ENCODE measurements around the gene SMOC2. TPM values are rescaled to one million over a fixed set of nuclear protein-coding genes. Genes with fewer than 3 reads are reported as not detected.

SMOC2 gene
- total and polyA plus RNA-seq, 2 of the 13 experiments (the other 11 are each of a cell fraction or from before 2014, with no cell fraction given) = not detected

- no peak; the same call in 2 of the 3 replicates for ATAC-seq
- DNase-seq (ENCODE audit: low spot score) = no peak
- no peaks in the 10 kb centered on the region for H3K36me3 ChIP-seq (replicated peaks in 1 of 2; ENCODE audit: control insufficient read depth in 1 of 2, insufficient read depth in 2 of 2, low read length in 2 of 2)
- no TSS peak for BruUV-seq (replicated peaks)
- 10% methylated on average over 13 of the region's 19 CpGs for WGBS (ENCODE audit: low lambda C conversion rate)
- no peak for FAIRE-seq
- intact Hi-C loops (cut with micrococcal nuclease; ENCODE audit: unreplicated experiment) (no loop called here), in situ Hi-C loops (cut with HindIII; ENCODE audit: extremely low pct_ligation_motif_present, low pct_unique_long_range_greater_than_20kb) (no loop called here)
- POLR2A ChIA-PET = no interaction called here
- no peaks in the 10 kb centered on the region for H3K79me2 ChIP-seq (ENCODE audit: insufficient read depth, low read length)
- H3K9ac ChIP-seq (ENCODE audit: insufficient read depth, low read depth, low read length) = no peak overlapping the region
- H3K4me3 ChIP-seq (replicated peaks in 1 of 3; ENCODE audit: insufficient read depth in 1 of 3, low read depth in 2 of 3, low read length in 3 of 3) = no peak overlapping the region
- no peaks in the 10 kb centered on the region for H4K20me1 ChIP-seq (ENCODE audit: insufficient read depth, low read length)
- H3K9me3 ChIP-seq (ENCODE audit: low read length) = peaks cover 14% of the 10 kb centered on the region; the same call in 1 of the 2 replicates
- no peaks in the 10 kb centered on the region for H3K4me1 ChIP-seq (ENCODE audit: insufficient read depth, low read length)
- H2AFZ ChIP-seq (ENCODE audit: low read length) = no peak overlapping the region
- CTCF ChIA-PET (ENCODE audit: low intra/inter-chr PET ratio, low total read pairs) = no interaction called here
- H3K27ac ChIP-seq (ENCODE audit: extremely low read length, insufficient read depth, low read length) = no peak overlapping the region
- peaks cover 6 to 50% of the 10 kb centered on the region in 2 experiments for H3K27me3 ChIP-seq (ENCODE audit: control insufficient read depth in 1 of 2, insufficient read depth in 2 of 2, low read length in 2 of 2)
- no peak overlapping the region for H3K4me2 ChIP-seq (ENCODE audit: low read depth, low read length)
- TF ChIP-seq ASH2L (IDR thresholded peaks at IDR 0.05; ENCODE audit: insufficient read length, low read depth, low read length) = no peak
- no peak for TF ChIP-seq ZNF597 (CRISPR knock-in tag; IDR thresholded peaks at IDR 0.05)
- no peak for TF ChIP-seq ZBED4 (CRISPR knock-in tag; IDR thresholded peaks at IDR 0.05; ENCODE audit: borderline replicate concordance)
- no peak for TF ChIP-seq FOXC1 (CRISPR knock-in tag; IDR thresholded peaks at IDR 0.05; ENCODE audit: borderline replicate concordance)
- TF ChIP-seq BRD4 (CRISPR knock-in tag; IDR thresholded peaks at IDR 0.05) = no peak
- TF ChIP-seq SETDB1 (CRISPR knock-in tag; IDR thresholded peaks at IDR 0.05; ENCODE audit: borderline replicate concordance) = no peak
- no peak for TF ChIP-seq IKZF1 (IDR thresholded peaks at IDR 0.05)
- TF ChIP-seq FOSL1 (CRISPR knock-in tag; IDR thresholded peaks at IDR 0.05; ENCODE audit: borderline replicate concordance) = no peak
- TF ChIP-seq SPEN (CRISPR knock-in tag; IDR thresholded peaks at IDR 0.05; ENCODE audit: low read depth) = no peak
- no peak for TF ChIP-seq MZF1 (CRISPR knock-in tag; IDR thresholded peaks at IDR 0.05; ENCODE audit: borderline replicate concordance)
- no peak for TF ChIP-seq ZMYM3 (CRISPR knock-in tag; IDR thresholded peaks at IDR 0.05)
- TF ChIP-seq USF2 (IDR thresholded peaks at IDR 0.05; ENCODE audit: low read depth, low read length) = no peak
- no peak for TF ChIP-seq USF2 (CRISPR knock-in tag; IDR thresholded peaks at IDR 0.05; ENCODE audit: borderline replicate concordance)
Measured at GRCh38 chr6:168619560-168620314, 178.8 kb downstream of the SMOC2 start.

Measured in HepG2 (cell line).